Measurements from ENCODE around the gene PSMA3. TPM values are rescaled to one million over a fixed set of nuclear protein-coding genes. Genes with fewer than 3 reads are reported as not detected.
A peak's percentile ranks its signal among the peaks of the same experiment; 100 is the strongest.

PSMA3 gene
- total and polyA plus RNA-seq, 4 donors = 54.6 to 192 (median 113) TPM

GRCh38 chr14:58288106-58288792 lies 43.6 kb downstream of the PSMA3 start:
- H3K4me1 ChIP-seq (ENCODE audit: control insufficient read depth in 4 of 4, insufficient read depth in 4 of 4, low read length in 3 of 4) = peaks cover 18 to 61% (median 55%) of the 10 kb centered on the region in 4 donors
- no peaks in the 10 kb centered on the region for H3K27me3 ChIP-seq (ENCODE audit: control insufficient read depth in 4 of 4, insufficient read depth in 4 of 4, low read length in 3 of 4)
- H3K27ac ChIP-seq (ENCODE audit: low read depth in 1 of 2, low read length in 2 of 2) = peak overlapping the region; percentile 43 to 65
- peaks cover 7 to 40% (median 23%) of the 10 kb centered on the region in 4 donors for H3K36me3 ChIP-seq (ENCODE audit: control insufficient read depth in 4 of 4, insufficient read depth in 3 of 4, low read depth in 1 of 4, low read length in 3 of 4)
- no peak overlapping the region for H3K4me3 ChIP-seq (ENCODE audit: low read depth in 1 of 3, low read length in 3 of 3)
- WGBS = 56% methylated on average over 3 of the region's 3 CpGs
- TF ChIP-seq SP1 (IDR thresholded peaks at IDR 0.05) (no peak), YY1 (IDR thresholded peaks at IDR 0.05) (no peak), HNF4A (conservative IDR thresholded peaks at IDR 0.05) (no peak), ATF3 (IDR thresholded peaks at IDR 0.05) (no peak), FOXA2 (IDR thresholded peaks at IDR 0.05) (no peak), REST (IDR thresholded peaks at IDR 0.05) (no peak), CTCF (IDR thresholded peaks at IDR 0.05; ENCODE audit: low read depth, low read length, missing input control) (no peak), GABPA (IDR thresholded peaks at IDR 0.05 in 1 of 2, conservative IDR thresholded peaks at IDR 0.05 in 1 of 2) (no peak), MAX (IDR thresholded peaks at IDR 0.05) (no peak), RAD21 (IDR thresholded peaks at IDR 0.05) (no peak), FOXA1 (IDR thresholded peaks at IDR 0.05) (no peak), HNF4G (IDR thresholded peaks at IDR 0.05) (no peak)
- no peaks in the 10 kb centered on the region for H3K9me3 ChIP-seq (ENCODE audit: control insufficient read depth in 4 of 4, low read length in 3 of 4)
- H3K9ac ChIP-seq (ENCODE audit: low read depth in 1 of 2, low read length in 2 of 2) = no peak overlapping the region
- no peak for DNase-seq (ENCODE audit: low spot score)

GRCh38 chr14:58291646-58292045 lies 47.0 kb downstream of the PSMA3 start:
- 73% methylated on average over 5 of the region's 5 CpGs for WGBS
- H3K9me3 ChIP-seq (ENCODE audit: control insufficient read depth in 4 of 4, low read length in 3 of 4) = no peaks in the 10 kb centered on the region
- peaks cover 8 to 35% (median 15%) of the 10 kb centered on the region in 4 donors for H3K36me3 ChIP-seq (ENCODE audit: control insufficient read depth in 4 of 4, insufficient read depth in 3 of 4, low read depth in 1 of 4, low read length in 3 of 4)
- DNase-seq (ENCODE audit: low spot score) = no peak
- H3K27ac ChIP-seq (ENCODE audit: low read depth in 1 of 2, low read length in 2 of 2) = no peak overlapping the region
- no peak overlapping the region for H3K9ac ChIP-seq (ENCODE audit: low read depth in 1 of 2, low read length in 2 of 2)
- H3K4me1 ChIP-seq (ENCODE audit: control insufficient read depth in 4 of 4, insufficient read depth in 4 of 4, low read length in 3 of 4) = peaks cover 13 to 51% (median 44%) of the 10 kb centered on the region in 4 donors
- H3K4me3 ChIP-seq (ENCODE audit: low read depth in 1 of 3, low read length in 3 of 3) = no peak overlapping the region
- no peak for TF ChIP-seq TAF1 (conservative IDR thresholded peaks at IDR 0.05)
- TF ChIP-seq ZBTB33 (IDR thresholded peaks at IDR 0.05) = no peak
- TF ChIP-seq GABPA (IDR thresholded peaks at IDR 0.05 in 1 of 2, conservative IDR thresholded peaks at IDR 0.05 in 1 of 2) = no peak
- no peak for TF ChIP-seq RAD21 (IDR thresholded peaks at IDR 0.05)
- no peak for TF ChIP-seq REST (IDR thresholded peaks at IDR 0.05)
- no peak for TF ChIP-seq FOXA1 (IDR thresholded peaks at IDR 0.05)
- TF ChIP-seq MAX (IDR thresholded peaks at IDR 0.05) = no peak
- no peak for TF ChIP-seq SP1 (IDR thresholded peaks at IDR 0.05)
- no peak for TF ChIP-seq NR2F2 (IDR thresholded peaks at IDR 0.05)
- no peak for TF ChIP-seq EGR1 (IDR thresholded peaks at IDR 0.05; ENCODE audit: low read depth in 2 of 2)
- TF ChIP-seq YY1 (IDR thresholded peaks at IDR 0.05) = no peak
- no peak for TF ChIP-seq HNF4G (IDR thresholded peaks at IDR 0.05)
- no peak for TF ChIP-seq FOXA2 (IDR thresholded peaks at IDR 0.05)
- H3K27me3 ChIP-seq (ENCODE audit: control insufficient read depth in 4 of 4, insufficient read depth in 4 of 4, low read length in 3 of 4) = no peaks in the 10 kb centered on the region
